ENCODE data around the gene WASL.
A peak's percentile ranks its signal among the peaks of the same experiment; 100 is the strongest.

The WASL gene

GRCh38 chr7:123695944-123696677 is 52.7 kb downstream of the WASL start:
- no peak for DNase-seq (ENCODE audit: low read depth in 2 of 3, low spot score in 1 of 3)

- no peak for DNase-seq (ENCODE audit: low read depth in 2 of 3, low spot score in 1 of 3)
Measured at GRCh38 chr7:123692471-123692877, 56.3 kb downstream of the WASL start.

- DNase-seq (ENCODE audit: low read depth in 2 of 3, low spot score in 1 of 3): no peak
Measured at GRCh38 chr7:123690550-123690949, 58.3 kb downstream of the WASL start.

- DNase-seq (ENCODE audit: low read depth in 2 of 3, low spot score in 1 of 3): no peak
Measured at GRCh38 chr7:123689250-123689649, 59.6 kb downstream of the WASL start.

- no peak for DNase-seq (ENCODE audit: low read depth in 2 of 3, low spot score in 1 of 3)
Measured at GRCh38 chr7:123687727-123688126, 61.1 kb downstream of the WASL start.

- no peak for DNase-seq (ENCODE audit: low read depth in 2 of 3, low spot score in 1 of 3)
Measured at GRCh38 chr7:123687161-123687560, 61.6 kb downstream of the WASL start.

- peak in 1 of 3 donors; percentile 34 for DNase-seq (ENCODE audit: low read depth in 2 of 3, low spot score in 1 of 3)
Measured at GRCh38 chr7:123682690-123683089, 66.1 kb downstream of the WASL start.

- DNase-seq (ENCODE audit: low read depth in 2 of 3, low spot score in 1 of 3): no peak
Measured at GRCh38 chr7:123681561-123681960, 67.2 kb downstream of the WASL start.

GRCh38 chr7:123680580-123680979 is 68.2 kb downstream of the WASL start:
- DNase-seq (ENCODE audit: low read depth in 2 of 3, low spot score in 1 of 3): no peak

GRCh38 chr7:123679614-123680013 is 69.2 kb downstream of the WASL start:
- DNase-seq (ENCODE audit: low read depth in 2 of 3, low spot score in 1 of 3): no peak

GRCh38 chr7:123677061-123677715 is 71.6 kb downstream of the WASL start:
- DNase-seq (ENCODE audit: low read depth in 2 of 3, low spot score in 1 of 3): no peak

GRCh38 chr7:123675181-123675473 is 73.7 kb downstream of the WASL start:
- no peak for DNase-seq (ENCODE audit: low read depth in 2 of 3, low spot score in 1 of 3)

GRCh38 chr7:123674399-123675180 is 74.2 kb downstream of the WASL start:
- DNase-seq (ENCODE audit: low read depth in 2 of 3, low spot score in 1 of 3): no peak

GRCh38 chr7:123673752-123674398 is 74.9 kb downstream of the WASL start:
- no peak for DNase-seq (ENCODE audit: low read depth in 2 of 3, low spot score in 1 of 3)

GRCh38 chr7:123673137-123673732 is 75.6 kb downstream of the WASL start:
- no peak for DNase-seq (ENCODE audit: low read depth in 2 of 3, low spot score in 1 of 3)

- no peak for DNase-seq (ENCODE audit: low read depth in 2 of 3, low spot score in 1 of 3)
Measured at GRCh38 chr7:123669485-123669884, 79.3 kb downstream of the WASL start.

- no peak for DNase-seq (ENCODE audit: low read depth in 2 of 3, low spot score in 1 of 3)
Measured at GRCh38 chr7:123666492-123666891, 82.3 kb downstream of the WASL start.

GRCh38 chr7:123665896-123666295 is 82.9 kb downstream of the WASL start:
- DNase-seq (ENCODE audit: low read depth in 2 of 3, low spot score in 1 of 3): no peak

- DNase-seq (ENCODE audit: low read depth in 2 of 3, low spot score in 1 of 3): no peak
Measured at GRCh38 chr7:123665157-123665556, 83.6 kb downstream of the WASL start.

- DNase-seq (ENCODE audit: low read depth in 2 of 3, low spot score in 1 of 3): no peak
Measured at GRCh38 chr7:123663200-123663599, 85.6 kb downstream of the WASL start.

GRCh38 chr7:123662755-123663154 is 86.0 kb downstream of the WASL start:
- DNase-seq (ENCODE audit: low read depth in 2 of 3, low spot score in 1 of 3): no peak
